HepG2 (cell line): Measurements from ENCODE around the gene DST. TPM values are rescaled to one million over a fixed set of nuclear protein-coding genes. Genes with fewer than 3 reads are reported as not detected.
A peak's percentile ranks its signal among the peaks of the same experiment; 100 is the strongest.

Experiments used
- CSRNP2 ChIP-seq: sonication (generic); formaldehyde crosslinking; conservative IDR thresholded peaks from 2 replicates; pipeline ENCODE4 v1.8.0; 2022; ENCODE audit warnings: low read depth, missing genetic modification reagents
- DR1 ChIP-seq: sonication (generic); formaldehyde crosslinking; IDR thresholded peaks from 2 replicates; pipeline ENCODE4 v1.8.0; 2021; ENCODE audit warnings: mild to moderate bottlenecking, missing genetic modification reagents, inconsistent platforms
- E2F2 ChIP-seq: sonication (generic); formaldehyde crosslinking; IDR thresholded peaks from 2 replicates; pipeline ENCODE4 v1.4.0; 2020; ENCODE audit warnings: missing genetic modification reagents, borderline replicate concordance
- ELK4 ChIP-seq: sonication (generic); formaldehyde crosslinking; IDR thresholded peaks from 2 replicates; pipeline ENCODE4 v1.9.0; 2021; ENCODE audit warnings: missing genetic modification reagents, borderline replicate concordance
- FIP1L1 ChIP-seq: fragments of 200-400 bp; formaldehyde crosslinking; IDR thresholded peaks from 2 replicates; pipeline ENCODE4 v1.6.1; 2018; ENCODE audit warnings: low read depth, mild to moderate bottlenecking, low read length, moderate library complexity, borderline replicate concordance; ENCODE audit not compliant: insufficient read depth
- FOSL2 ChIP-seq: sonication (generic); formaldehyde crosslinking; IDR thresholded peaks from 2 replicates; pipeline ENCODE4 v1.4.0; 2020; ENCODE audit warnings: missing genetic modification reagents
- FOXO4 ChIP-seq: sonication (generic); formaldehyde crosslinking; conservative IDR thresholded peaks from 2 replicates; pipeline ENCODE4 v1.8.1; 2023; ENCODE audit warnings: missing genetic modification reagents
- POLR2AphosphoS5 ChIP-seq: IDR thresholded peaks from 2 replicates; pipeline ENCODE4 v1.6.1; 2012; ENCODE audit warnings: low read depth, low read length
- RAD21 ChIP-seq: fragments of 450-650 bp; formaldehyde crosslinking; IDR thresholded peaks from 2 replicates; pipeline ENCODE4 v1.5.0; 2020; ENCODE audit warnings: mild to moderate bottlenecking
- SYNCRIP ChIP-seq: fragments of 200-400 bp; formaldehyde crosslinking; IDR thresholded peaks from 2 replicates; pipeline ENCODE4 v1.6.1; 2018; ENCODE audit warnings: mild to moderate bottlenecking, low read depth, low read length; ENCODE audit not compliant: insufficient read depth
- ZFP62 ChIP-seq: sonication (generic); formaldehyde crosslinking; IDR thresholded peaks from 2 replicates; pipeline ENCODE4 v1.4.0; 2020; ENCODE audit warnings: missing genetic modification reagents
- ZMAT3 ChIP-seq: sonication (generic); formaldehyde crosslinking; conservative IDR thresholded peaks from 2 replicates; pipeline ENCODE4 v1.7.0; 2021; ENCODE audit warnings: missing genetic modification reagents
- ZNF234 ChIP-seq: sonication (generic); formaldehyde crosslinking; conservative IDR thresholded peaks from 2 replicates; pipeline ENCODE4 v1.5.1; 2020; ENCODE audit warnings: mild to moderate bottlenecking, missing genetic modification reagents
- ZNF264 ChIP-seq: sonication (generic); formaldehyde crosslinking; IDR thresholded peaks from 2 replicates; pipeline ENCODE4 v1.4.0; 2020; ENCODE audit warnings: missing genetic modification reagents
- ZNF337 ChIP-seq: sonication (generic); formaldehyde crosslinking; IDR thresholded peaks from 2 replicates; pipeline ENCODE4 v1.5.1; 2020; ENCODE audit warnings: missing genetic modification reagents, low read depth, mild to moderate bottlenecking, borderline replicate concordance
- ZNF547 ChIP-seq: sonication (generic); formaldehyde crosslinking; IDR thresholded peaks from 2 replicates; pipeline ENCODE4 v1.5.1; 2020; ENCODE audit warnings: mild to moderate bottlenecking, missing genetic modification reagents
- ZNF580 ChIP-seq: IDR thresholded peaks from 2 replicates; pipeline ENCODE4 v1.6.1; 2016; ENCODE audit warnings: low read depth, borderline replicate concordance
- ZNF639 ChIP-seq: conservative IDR thresholded peaks from 2 replicates; pipeline ENCODE4 v1.6.1; 2018; ENCODE audit warnings: missing genetic modification reagents
- ZNF644 ChIP-seq: IDR thresholded peaks from 2 replicates; pipeline ENCODE4 v1.6.1; 2016; ENCODE audit warnings: low read depth
- ZNF740 ChIP-seq: sonication (generic); formaldehyde crosslinking; IDR thresholded peaks from 2 replicates; pipeline ENCODE4 v1.4.0; 2020; ENCODE audit warnings: missing genetic modification reagents
- ZNF766 ChIP-seq: sonication (generic); formaldehyde crosslinking; IDR thresholded peaks from 2 replicates; pipeline ENCODE4 v1.5.0; 2020; ENCODE audit warnings: missing genetic modification reagents, borderline replicate concordance
- polyA plus RNA-seq, 8 experiments: library from polyadenylated mRNA; depleted of rRNA in 3 of 8; stranded (reverse) in 7 of 8; unstranded in 1 of 8; fragments of >200 nt; fragmentation: Illumina TruSeq in 4 of 8; extraction: Trizol in 4 of 8; gene quantifications; 2 replicates each; pipeline versions ENCODE4 v1.2.1 to v1.2.3, GENCODE V29; 2011 to 2016; ENCODE audit warnings: low read depth in 4 of 8, missing spikeins in 1 of 8, mixed read lengths in 1 of 8; ENCODE audit not compliant: insufficient read depth in 1 of 8
- total RNA-seq, 5 experiments: library from RNA; depleted of rRNA; stranded (reverse); fragments of >200 nt; fragmentation: Illumina TruSeq; extraction: Trizol; gene quantifications; 2 replicates each; pipeline ENCODE4 v1.2.3, GENCODE V29; 2016; ENCODE audit warnings: low read depth in 1 of 5

The DST gene
- total and polyA plus RNA-seq, 2 of the 13 experiments (the other 11 are each of a cell fraction or from before 2014, with no cell fraction given) = 64.4 to 89.0 TPM

GRCh38 chr6:56542364-56543331 is 100.0 kb downstream of the DST start (continued):
- no peak for TF ChIP-seq CSRNP2 (CRISPR knock-in tag)
- TF ChIP-seq E2F2 (CRISPR knock-in tag) = no peak
- no peak for TF ChIP-seq SYNCRIP
- peak; percentile 84 for TF ChIP-seq POLR2AphosphoS5
- peak; percentile 91; the same call in 1 of the 2 replicates for TF ChIP-seq ZNF580 (CRISPR knock-in tag)
- TF ChIP-seq ZNF644 = peak; percentile 61; the same call in 1 of the 2 replicates
- no peak for TF ChIP-seq FIP1L1
- TF ChIP-seq ZNF740 (CRISPR knock-in tag) = no peak
- no peak; the same call in 1 of the 2 replicates for TF ChIP-seq ZNF766 (CRISPR knock-in tag)
- TF ChIP-seq ZMAT3 (CRISPR knock-in tag) = peak; percentile 86; the same call in 1 of the 2 replicates
- TF ChIP-seq ZNF234 (CRISPR knock-in tag) = no peak
- no peak for TF ChIP-seq ELK4 (CRISPR knock-in tag)
- TF ChIP-seq ZNF547 (CRISPR knock-in tag) = peak; percentile 97
- peak; percentile 97 for TF ChIP-seq ZNF337 (CRISPR knock-in tag)
- TF ChIP-seq RAD21 = peak; percentile 82
- TF ChIP-seq FOSL2 (CRISPR knock-in tag) = peak; percentile 80
- TF ChIP-seq ZNF264 (CRISPR knock-in tag) = no peak; the same call in none of the 2 replicates
- no peak for TF ChIP-seq FOXO4 (CRISPR knock-in tag)
- no peak for TF ChIP-seq ZFP62
- peak; percentile 86; the same call in 1 of the 2 replicates for TF ChIP-seq DR1
- TF ChIP-seq ZNF639 (CRISPR knock-in tag) = peak; percentile 83
